K562 (cell line): ENCODE data around the gene COL21A1. TPM values are rescaled to one million over a fixed set of nuclear protein-coding genes. Genes with fewer than 3 reads are reported as not detected.

Experiments
- ATAC-seq: fragments of 200-7000 bp; cut with Tn5 transposase; 3 replicates; pipeline ENCODE4 v1.9.1; 2020; ENCODE audit warnings: moderate library complexity
- BruUV-seq: library from RNA; stranded (reverse); fragments of 400-500 nt; replicated peaks from 2 replicates; lab custom pipeline; 2021; lab: Mats Ljungman, UMichigan
- CTCF ChIA-PET: fragments of 300-600 bp; formaldehyde crosslinking; extraction: SDS; loops from one replicate; lab custom pipeline; 2021; ENCODE audit warnings: low intra/inter-chr PET ratio; lab: Yijun Ruan, JAX
- POLR2A ChIA-PET: fragments of 300-600, 350-650 bp; sonication (Branson Sonifier 250); formaldehyde crosslinking; extraction: SDS; loops from one replicate; lab custom pipeline; 2021; ENCODE audit warnings: antibody characterized with exemption, inconsistent platforms; lab: Yijun Ruan, JAX
- DNase-seq, 4 experiments: peaks; one replicate each; pipeline versions ENCODE4 v3.0.0 to v3.0.0-alpha.2; 2011 to 2018; ENCODE audit warnings: low spot score in 3 of 4, mixed read lengths in 3 of 4; ENCODE audit errors: extremely low read depth in 1 of 4
- FAIRE-seq: peaks from 2 replicates; lab custom pipeline; 2011; peaks lifted over from hg19 to GRCh38; lab: Jason Lieb, UNC
- H2AFZ ChIP-seq: 2 replicates; pipeline ENCODE4 v1.6.0; 2011; ENCODE audit warnings: low read depth, low read length, control low read depth, inconsistent platforms
- H3K27ac ChIP-seq: fragments of 200-600 bp; 3 replicates; pipeline ENCODE4 v1.8.0; 2011; ENCODE audit warnings: low read depth, mild to moderate bottlenecking, control low read depth, inconsistent platforms, low read length, moderate library complexity, mixed read lengths; ENCODE audit errors: extremely low read depth
- H3K27me3 ChIP-seq, 2 experiments: fragments of 300-600 bp in 1 of 2; 2 replicates in 1 of 2; 3 replicates in 1 of 2; pipeline versions ENCODE4 v1.6.0 to v1.8.0; 2011; ENCODE audit warnings: inconsistent platforms in 2 of 2, low read length in 2 of 2, mild to moderate bottlenecking in 1 of 2, mixed read lengths in 1 of 2, moderate library complexity in 1 of 2; ENCODE audit not compliant: control insufficient read depth in 2 of 2, insufficient read depth in 2 of 2
- H3K36me3 ChIP-seq: fragments of 300-600 bp; 3 replicates; pipeline ENCODE4 v1.8.0; 2011; ENCODE audit warnings: mild to moderate bottlenecking, low read length, inconsistent platforms; ENCODE audit not compliant: control insufficient read depth, insufficient read depth
- H3K4me1 ChIP-seq, 2 experiments: fragments of 200-600 bp in 1 of 2; replicated peaks in 1 of 2; 2 replicates in 1 of 2; 3 replicates in 1 of 2; pipeline versions ENCODE4 v1.5.1 to v1.8.0; 2011; ENCODE audit warnings: inconsistent platforms in 2 of 2, low read length in 2 of 2, mild to moderate bottlenecking in 1 of 2, mixed read lengths in 1 of 2, moderate library complexity in 1 of 2; ENCODE audit not compliant: control insufficient read depth in 2 of 2, insufficient read depth in 2 of 2
- H3K4me2 ChIP-seq: 2 replicates; pipeline ENCODE4 v1.6.1; 2011; ENCODE audit warnings: low read length, control low read depth, inconsistent platforms, mixed read lengths; ENCODE audit not compliant: insufficient read depth
- H3K4me3 ChIP-seq: fragments of 200-600 bp; sonication (generic), shearing (Covaris generic); 2 replicates; pipeline ENCODE4 v1.5.1; 2016; ENCODE audit warnings: control low read depth, inconsistent platforms
- H3K79me2 ChIP-seq: fragments of 200-600 bp; 3 replicates; pipeline ENCODE4 v1.8.0; 2011; ENCODE audit warnings: low read length, inconsistent platforms; ENCODE audit not compliant: control insufficient read depth, insufficient read depth
- H3K9ac ChIP-seq, 2 experiments: 2 replicates each; pipeline versions ENCODE4 v1.6.0 to v1.6.1; 2011; ENCODE audit warnings: low read depth in 2 of 2, low read length in 2 of 2, control low read depth in 1 of 2, inconsistent platforms in 1 of 2, mild to moderate bottlenecking in 1 of 2, mixed read lengths in 1 of 2; ENCODE audit not compliant: insufficient read depth in 1 of 2
- H3K9me1 ChIP-seq: one replicate; pipeline ENCODE4 v1.6.0; 2011; ENCODE audit warnings: inconsistent platforms, mild to moderate bottlenecking, low read length, moderate library complexity; ENCODE audit not compliant: control insufficient read depth, insufficient read depth
- H3K9me3 ChIP-seq: replicated peaks from 2 replicates; pipeline ENCODE4 v1.5.1; 2011; ENCODE audit warnings: low read depth, low read length, inconsistent platforms; ENCODE audit not compliant: control insufficient read depth, insufficient read depth
- H4K20me1 ChIP-seq: replicated peaks from 2 replicates; pipeline ENCODE4 v1.6.1; 2011; ENCODE audit warnings: low read length, inconsistent platforms, mixed read lengths; ENCODE audit not compliant: control insufficient read depth, insufficient read depth
- CREB1 ChIP-seq, 2 experiments: sonication (generic) in 1 of 2; formaldehyde crosslinking in 1 of 2; IDR thresholded peaks; 2 replicates each; pipeline versions ENCODE4 v1.6.1 to v1.8.0; 2012 to 2022; ENCODE audit warnings: inconsistent platforms in 1 of 2, mild to moderate bottlenecking in 1 of 2, missing genetic modification reagents in 1 of 2, moderate library complexity in 1 of 2
- KLF6 ChIP-seq: fragments of 250-450 bp; sonication (Bioruptor Pico); IDR thresholded peaks from 2 replicates; pipeline ENCODE4 v1.4.0; 2020; ENCODE audit warnings: mild to moderate bottlenecking, moderate library complexity, borderline replicate concordance
- LARP7 ChIP-seq: fragments of 450-650 bp; IDR thresholded peaks from 2 replicates; pipeline ENCODE4 v1.6.1; 2016
- MAFG ChIP-seq: fragments of 450-650 bp; conservative IDR thresholded peaks from 2 replicates; pipeline ENCODE4 v1.6.1; 2016; ENCODE audit warnings: missing genetic modification characterization, missing compliant biosample characterization
- TRIM28 ChIP-seq: fragments of 450-650 bp; IDR thresholded peaks from 2 replicates; pipeline ENCODE4 v1.6.1; 2017
- ZBTB26 ChIP-seq: fragments of 450-650 bp; formaldehyde crosslinking; IDR thresholded peaks from 2 replicates; pipeline ENCODE4 v1.4.0; 2022; ENCODE audit warnings: missing genetic modification characterization
- ZNF785 ChIP-seq: fragments of 250-450 bp; sonication (Bioruptor Pico); IDR thresholded peaks from 2 replicates; pipeline ENCODE4 v1.4.0; 2020; ENCODE audit warnings: mild to moderate bottlenecking
- WGBS: fragments of 100-300 bp; shearing (Covaris generic); methylation state at CpG from one replicate; pipeline ENCODE4 v1.1.6; 2016; ENCODE audit warnings: low coverage, mixed read lengths; ENCODE audit not compliant: insufficient coverage; ENCODE audit errors: missing lambda C conversion rate; 5-methylcytosine and 5-hydroxymethylcytosine counted together
- in situ Hi-C: fragments of 300-500 bp; cut with MboI; formaldehyde crosslinking; loops from 4 replicates; pipeline ENCODE4 v1.15.0; 2018; ENCODE audit warnings: inconsistent platforms, mixed read lengths
- intact Hi-C: fragments of 100-400 bp; cut with micrococcal nuclease; formaldehyde crosslinking; loops from 2 replicates; pipeline ENCODE4 v1.14.2; 2022
- polyA plus RNA-seq, 8 experiments: library from polyadenylated mRNA; depleted of rRNA in 4 of 8; stranded (reverse) in 5 of 8; unstranded in 3 of 8; fragments of >200 nt; fragmentation: Nextera tagmentation in 2 of 8; fragmentation: Illumina TruSeq in 1 of 8; extraction: Ambion mirVana in 2 of 8; extraction: Trizol in 1 of 8; gene quantifications; 2 replicates each; pipeline versions ENCODE4 v1.2.1 to v1.2.3, GENCODE V29; 2011 to 2014; ENCODE audit warnings: inconsistent platforms in 1 of 8, missing spikeins in 1 of 8
- total RNA-seq, 7 experiments: library from RNA; depleted of rRNA in 6 of 7; stranded (reverse); fragments of >200 nt in 6 of 7; fragmentation: Illumina TruSeq in 2 of 7; extraction: Trizol in 2 of 7; gene quantifications; 2 replicates each; pipeline versions ENCODE4 v1.2.1 to v1.2.3, GENCODE V29; 2011 to 2021; ENCODE audit warnings: low replicate concordance in 1 of 7
- TF ChIP-seq, protein P1 (sequence below): fragments of 450-650 bp; formaldehyde crosslinking; IDR thresholded peaks from 2 replicates; pipeline ENCODE4 v1.4.0; 2020; ENCODE audit warnings: mild to moderate bottlenecking
- TF ChIP-seq, protein P2 (sequence below): fragments of 450-650 bp; IDR thresholded peaks from one replicate; pipeline ENCODE4 v1.6.1; 2018; ENCODE audit warnings: mild to moderate bottlenecking, moderate library complexity; ENCODE audit not compliant: partially characterized antibody

The COL21A1 gene
- total and polyA plus RNA-seq, 9 of the 15 experiments (the other 6 are each of a cell fraction or from before 2014, with no cell fraction given), result 0.03 to 0.76 (median 0.25) TPM

GRCh38 chr6:56168596-56168995 lies 78.8 kb downstream of the COL21A1 start:
- FAIRE-seq, result no peak
- Histone ChIP-seq H3K4me2 (no peak overlapping the region), H3K4me3 (no peak overlapping the region), H3K9me1 (no peaks in the 10 kb centered on the region), H3K79me2 (no peaks in the 10 kb centered on the region), H3K27ac (no peak overlapping the region), H3K4me1 (no peaks in the 10 kb centered on the region), H3K36me3 (no peaks in the 10 kb centered on the region), H3K9me3 (no peaks in the 10 kb centered on the region), H3K9ac (no peak overlapping the region), H2AFZ (no peak overlapping the region), H4K20me1 (no peaks in the 10 kb centered on the region), H3K27me3 (no peaks in the 10 kb centered on the region)
- no peak for ATAC-seq
- BruUV-seq, result no TSS peak
- WGBS, result 0% methylated on average over 1 of the region's 1 CpG
- ChIA-PET CTCF (no interaction called here), POLR2A (no interaction called here)
- in situ Hi-C loops, result no loop called here
- intact Hi-C loops, result no loop called here
- TF ChIP-seq ZNF785 (CRISPR knock-in tag) (no peak), KLF6 (CRISPR knock-in tag) (no peak), TRIM28 (no peak), LARP7 (no peak), MAFG (no peak)
- TF ChIP-seq, protein P1, sequence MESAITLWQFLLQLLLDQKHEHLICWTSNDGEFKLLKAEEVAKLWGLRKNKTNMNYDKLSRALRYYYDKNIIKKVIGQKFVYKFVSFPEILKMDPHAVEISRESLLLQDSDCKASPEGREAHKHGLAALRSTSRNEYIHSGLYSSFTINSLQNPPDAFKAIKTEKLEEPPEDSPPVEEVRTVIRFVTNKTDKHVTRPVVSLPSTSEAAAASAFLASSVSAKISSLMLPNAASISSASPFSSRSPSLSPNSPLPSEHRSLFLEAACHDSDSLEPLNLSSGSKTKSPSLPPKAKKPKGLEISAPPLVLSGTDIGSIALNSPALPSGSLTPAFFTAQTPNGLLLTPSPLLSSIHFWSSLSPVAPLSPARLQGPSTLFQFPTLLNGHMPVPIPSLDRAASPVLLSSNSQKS (CRISPR knock-in tag), result no peak
- DNase-seq, result no peak

DNA sequence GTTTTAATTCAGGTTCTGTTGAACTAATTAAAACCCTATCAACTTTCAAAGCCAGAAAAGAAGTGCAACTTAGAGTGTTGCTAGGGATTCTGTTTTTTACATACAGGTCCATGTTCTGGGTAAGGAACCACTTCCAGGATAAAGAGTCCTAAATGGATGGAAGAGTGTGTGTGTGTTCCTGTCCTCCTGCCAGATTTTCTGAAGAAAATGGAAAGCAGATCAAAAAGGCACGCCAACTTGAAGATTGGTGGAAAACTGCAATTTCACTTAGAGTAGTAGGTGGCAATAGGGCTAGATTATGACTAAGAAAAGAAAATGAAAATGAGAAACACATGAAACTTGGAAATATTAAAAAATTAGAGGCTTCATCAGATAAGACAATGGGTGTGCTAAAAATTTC lies 85.3 kb downstream of the COL21A1 start:
- no peaks in the 10 kb centered on the region for H3K36me3 ChIP-seq
- no peaks in the 10 kb centered on the region for H3K9me3 ChIP-seq
- POLR2A ChIA-PET, result no interaction called here
- no peak for ATAC-seq
- no peak overlapping the region for H3K4me2 ChIP-seq
- DNase-seq, result no peak
- CTCF ChIA-PET, result interaction anchor here (0.5 to 0.6 kb wide), 2 partner anchors 17 to 217 kb away, joined by 3 read pairs; no protein-coding TSS in a partner anchor
- no peaks in the 10 kb centered on the region for H3K79me2 ChIP-seq
- H3K27me3 ChIP-seq, result no peaks in the 10 kb centered on the region
- 0% methylated on average over 1 of the region's 1 CpG for WGBS
- H3K27ac ChIP-seq, result no peak overlapping the region
- BruUV-seq, result no TSS peak
- no peaks in the 10 kb centered on the region for H3K4me1 ChIP-seq
- in situ Hi-C loops, result no loop called here
- H3K9me1 ChIP-seq, result no peaks in the 10 kb centered on the region
- no peak overlapping the region for H3K4me3 ChIP-seq
- H3K9ac ChIP-seq, result no peak overlapping the region
- FAIRE-seq, result no peak
- TF ChIP-seq CREB1 (IDR thresholded peaks at IDR 0.05) (no peak), CREB1 (CRISPR knock-in tag; IDR thresholded peaks at IDR 0.05) (no peak), ZBTB26 (CRISPR knock-in tag) (no peak)
- TF ChIP-seq, protein P2, sequence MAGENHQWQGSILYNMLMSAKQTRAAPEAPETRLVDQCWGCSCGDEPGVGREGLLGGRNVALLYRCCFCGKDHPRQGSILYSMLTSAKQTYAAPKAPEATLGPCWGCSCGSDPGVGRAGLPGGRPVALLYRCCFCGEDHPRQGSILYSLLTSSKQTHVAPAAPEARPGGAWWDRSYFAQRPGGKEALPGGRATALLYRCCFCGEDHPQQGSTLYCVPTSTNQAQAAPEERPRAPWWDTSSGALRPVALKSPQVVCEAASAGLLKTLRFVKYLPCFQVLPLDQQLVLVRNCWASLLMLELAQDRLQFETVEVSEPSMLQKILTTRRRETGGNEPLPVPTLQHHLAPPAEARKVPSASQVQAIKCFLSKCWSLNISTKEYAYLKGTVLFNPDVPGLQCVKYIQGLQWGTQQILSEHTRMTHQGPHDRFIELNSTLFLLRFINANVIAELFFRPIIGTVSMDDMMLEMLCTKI, result no peak
- no peaks in the 10 kb centered on the region for H4K20me1 ChIP-seq
- intact Hi-C loops, result no loop called here
- no peak overlapping the region for H2AFZ ChIP-seq
